ENCODE measurements around the gene DYSF.

DNA sequence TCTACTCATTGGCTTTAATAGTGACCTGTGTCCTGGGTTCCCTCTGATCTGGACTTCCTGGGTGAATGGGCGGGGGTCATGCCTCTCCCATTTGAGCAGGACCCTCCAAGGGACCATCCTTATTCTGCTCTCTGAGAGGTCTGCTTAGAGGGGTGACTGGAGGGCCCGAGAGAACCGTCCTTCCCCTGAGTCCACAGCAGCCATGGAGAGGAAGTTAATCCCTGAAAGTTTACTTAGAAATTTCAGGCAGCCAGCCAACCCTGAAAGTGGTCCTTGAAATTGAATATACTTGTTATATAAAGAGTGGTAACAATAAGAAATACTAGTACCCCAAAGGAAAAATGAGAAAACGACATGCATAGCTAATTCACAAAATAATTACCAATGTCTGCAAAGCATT lies 226.1 kb downstream of the DYSF start:
- no peak for TF ChIP-seq POLR2A (IDR thresholded peaks at IDR 0.05; ENCODE audit: low read depth, low read length)
- TF ChIP-seq POLR2AphosphoS5 (IDR thresholded peaks at IDR 0.05; ENCODE audit: low read depth, low read length), result no peak
- TF ChIP-seq TAF1 (IDR thresholded peaks at IDR 0.05; ENCODE audit: borderline replicate concordance, low read depth, low read length), result no peak
